Panc1 (cell line): Measurements from ENCODE around the gene FGFR4. TPM values are rescaled to one million over a fixed set of nuclear protein-coding genes. Genes with fewer than 3 reads are reported as not detected.

ENCODE experiments used
- ATAC-seq: fragments of 200-7000 bp; cut with Tn5 transposase; 2 replicates; pipeline ENCODE4 v1.9.1; 2020; ENCODE audit warnings: mild to moderate bottlenecking, moderate library complexity
- BruUV-seq: library from RNA; stranded (reverse); fragments of 400-500 nt; replicated peaks from 2 replicates; lab custom pipeline; 2021; lab: Mats Ljungman, UMichigan
- CTCF ChIA-PET: fragments of 300-600 bp; sonication (Branson Sonifier 250); formaldehyde crosslinking; loops from one replicate; lab custom pipeline; 2022; ENCODE audit warnings: antibody characterized with exemption; lab: Charles Lee
- POLR2A ChIA-PET: fragments of 300-600 bp; sonication (Branson Sonifier 250); formaldehyde crosslinking; loops from one replicate; lab custom pipeline; 2022; ENCODE audit warnings: antibody characterized with exemption; lab: Charles Lee
- DNase-seq: peaks from one replicate; pipeline ENCODE4 v3.0.0-alpha.2; 2010; ENCODE audit warnings: low read depth, low spot score
- H3K27ac ChIP-seq: 2 replicates; pipeline ENCODE4 v1.5.1; 2011; ENCODE audit warnings: mild to moderate bottlenecking, low read length, inconsistent platforms
- H3K27me3 ChIP-seq: fragments of 200-500 bp; sonication (Bioruptor generic); 2 replicates; pipeline ENCODE4 v1.6.0; 2014; ENCODE audit warnings: low read length, inconsistent platforms; ENCODE audit not compliant: control insufficient read depth, insufficient read depth
- H3K36me3 ChIP-seq: fragments of 200-500 bp; sonication (Bioruptor generic); 2 replicates; pipeline ENCODE4 v1.5.1; 2014; ENCODE audit warnings: inconsistent platforms, mild to moderate bottlenecking, low read length, moderate library complexity; ENCODE audit not compliant: control insufficient read depth, insufficient read depth
- H3K4me1 ChIP-seq: 2 replicates; pipeline ENCODE4 v1.5.1; 2011; ENCODE audit warnings: inconsistent platforms, mild to moderate bottlenecking, low read length, moderate library complexity; ENCODE audit not compliant: control insufficient read depth, insufficient read depth
- H3K4me3 ChIP-seq, 2 experiments: 2 replicates each; pipeline ENCODE4 v1.5.1; 2011 to 2012; ENCODE audit warnings: low read depth in 2 of 2, low read length in 2 of 2, mild to moderate bottlenecking in 2 of 2, inconsistent platforms in 1 of 2, moderate library complexity in 1 of 2
- H3K9me3 ChIP-seq: fragments of 200-500 bp; sonication (Bioruptor generic); 2 replicates; pipeline ENCODE4 v1.5.1; 2014; ENCODE audit warnings: low read depth, mild to moderate bottlenecking, inconsistent platforms, low read length, moderate library complexity; ENCODE audit not compliant: control insufficient read depth, insufficient read depth
- CTCF ChIP-seq: fragments of 450-650 bp; IDR thresholded peaks from 2 replicates; pipeline ENCODE4 v1.5.1; 2017; ENCODE audit warnings: mild to moderate bottlenecking
- POLR2AphosphoS5 ChIP-seq: IDR thresholded peaks from 2 replicates; pipeline ENCODE4 v1.6.1; 2012; ENCODE audit warnings: mild to moderate bottlenecking, low read depth, low read length, moderate library complexity
- REST ChIP-seq, 2 experiments: IDR thresholded peaks; 2 replicates each; pipeline ENCODE4 v1.6.1; 2011 to 2012; ENCODE audit warnings: low read depth in 2 of 2, control low read depth in 1 of 2, low read length in 1 of 2, mild to moderate bottlenecking in 1 of 2, moderate library complexity in 1 of 2; ENCODE audit not compliant: insufficient read depth in 1 of 2
- SIN3A ChIP-seq: IDR thresholded peaks from 2 replicates; pipeline ENCODE4 v1.6.1; 2012; ENCODE audit warnings: low read depth, mild to moderate bottlenecking, low read length, moderate library complexity, borderline replicate concordance; ENCODE audit not compliant: insufficient read depth
- TCF7L2 ChIP-seq: IDR thresholded peaks from 2 replicates; pipeline ENCODE4 v1.6.1; 2011; ENCODE audit warnings: mild to moderate bottlenecking, low read depth, low read length, inconsistent platforms
- in situ Hi-C: cut with HindIII; loops from 2 replicates; pipeline ENCODE4 v1.10.0; 2016; ENCODE audit warnings: low sequenced_read_pairs, low pct_unique_long_range_greater_than_20kb
- intact Hi-C: fragments of 100-400 bp; cut with micrococcal nuclease; formaldehyde crosslinking; loops from one replicate; pipeline ENCODE4 v1.10.0; 2022; ENCODE audit not compliant: unreplicated experiment
- total RNA-seq: library from RNA; stranded (reverse); gene quantifications from one replicate; pipeline ENCODE4 v1.2.1, GENCODE V29; 2021; ENCODE audit not compliant: unreplicated experiment

The FGFR4 gene
- total RNA-seq, 1 experiment from 2014 or later, result 7.5 TPM

DNA sequence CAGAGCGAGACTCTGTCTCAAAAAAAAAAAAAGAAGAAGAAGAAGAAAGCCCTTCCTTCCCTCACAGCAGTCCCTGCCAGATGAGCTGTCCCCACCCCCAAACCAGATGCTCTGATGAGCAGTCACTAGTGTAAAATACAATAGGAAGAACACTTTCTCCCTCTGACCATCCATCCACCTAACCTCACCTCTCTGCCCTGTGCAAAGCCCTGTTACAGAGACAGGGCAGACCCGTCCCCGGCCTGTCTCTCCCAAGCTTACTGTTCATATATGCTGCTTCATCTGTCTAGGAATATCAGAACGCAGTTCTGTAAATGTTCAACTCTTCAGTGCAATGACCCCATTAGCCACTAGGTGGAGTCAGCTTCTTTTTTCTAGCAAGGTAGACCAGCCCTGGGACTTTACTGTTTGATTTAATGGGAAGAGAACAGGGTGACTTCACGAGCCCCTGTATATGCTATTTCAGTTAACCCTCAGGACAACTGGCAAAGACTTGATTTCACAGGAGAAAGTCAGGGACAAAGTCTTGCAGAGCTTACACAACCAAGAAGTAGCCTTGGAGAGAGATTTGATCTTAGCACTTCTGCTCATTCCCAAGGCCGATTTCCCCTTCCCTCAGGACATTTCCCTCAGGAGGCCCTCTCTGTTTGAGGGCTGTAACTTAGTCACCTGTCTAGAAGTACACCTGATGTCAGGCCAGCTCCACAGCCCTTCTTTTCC is 14.9 kb upstream of the FGFR4 start:
- BruUV-seq, result no TSS peak
- Histone ChIP-seq H3K27ac (no peak overlapping the region), H3K9me3 (no peaks in the 10 kb centered on the region), H3K4me1 (no peaks in the 10 kb centered on the region), H3K4me3 (no peak overlapping the region), H3K27me3 (no peaks in the 10 kb centered on the region), H3K36me3 (no peaks in the 10 kb centered on the region)
- DNase-seq (peak; percentile 82), ATAC-seq (peak; percentile 95)
- POLR2A ChIA-PET, result no interaction called here
- CTCF ChIA-PET, result interaction anchor here (0.6 to 2.0 kb wide), 10 partner anchors 13 to 1151 kb away, joined by 3 to 14 read pairs (median 6); partner anchors contain the start of gene FGFR4
- in situ Hi-C loops (no loop called here), intact Hi-C loops (loop anchor here (2.0 kb wide), 1 partner anchor 41 kb away; no protein-coding TSS in a partner anchor)
- peak; percentile 93 for TF ChIP-seq CTCF
- no peak for TF ChIP-seq POLR2AphosphoS5
- TF ChIP-seq SIN3A, result no peak

GRCh38 chr5:177077335-177077734 is 9.4 kb upstream of the FGFR4 start:
- H3K9me3 ChIP-seq, result no peaks in the 10 kb centered on the region
- no TSS peak for BruUV-seq
- no peaks in the 10 kb centered on the region for H3K27me3 ChIP-seq
- in situ Hi-C loops (no loop called here), intact Hi-C loops (no loop called here)
- no peak overlapping the region for H3K27ac ChIP-seq
- ChIA-PET POLR2A (no interaction called here), CTCF (no interaction called here)
- no peaks in the 10 kb centered on the region for H3K36me3 ChIP-seq
- no peaks in the 10 kb centered on the region for H3K4me1 ChIP-seq
- DNase-seq (no peak), ATAC-seq (no peak)
- no peak for TF ChIP-seq SIN3A
- no peak for TF ChIP-seq POLR2AphosphoS5
- TF ChIP-seq REST (IDR thresholded peaks at IDR 0.05; ENCODE audit: insufficient read depth in 1 of 2, low read depth in 2 of 2, low read length in 1 of 2), result no peak
- TF ChIP-seq TCF7L2, result no peak
- TF ChIP-seq CTCF, result no peak
- no peak overlapping the region for H3K4me3 ChIP-seq
